PC-9 (cell line): ENCODE results near the gene MMAB. TPM values are rescaled to one million over a fixed set of nuclear protein-coding genes. Genes with fewer than 3 reads are reported as not detected.

ENCODE experiments used
- BruUV-seq: library from RNA; stranded (reverse); fragments of 400-500 nt; replicated peaks from 2 replicates; lab custom pipeline; 2021; lab: Mats Ljungman, UMichigan
- CTCF ChIA-PET: fragments of 300-600 bp; sonication (Branson Sonifier 250); formaldehyde crosslinking; loops from one replicate; lab custom pipeline; 2022; ENCODE audit warnings: antibody characterized with exemption; lab: Charles Lee
- POLR2A ChIA-PET: fragments of 300-600 bp; sonication (Branson Sonifier 250); formaldehyde crosslinking; loops from one replicate; lab custom pipeline; 2022; ENCODE audit warnings: antibody characterized with exemption; ENCODE audit not compliant: unreplicated experiment; lab: Charles Lee
- DNase-seq, 2 experiments: peaks; one replicate each; pipeline versions ENCODE4 v3.0.0 to v3.0.0-alpha.2; 2015 to 2022; ENCODE audit warnings: mixed read lengths in 1 of 2
- H2AFZ ChIP-seq: fragments of 200-600 bp; sonication (generic); 2 replicates; pipeline ENCODE4 v1.8.1; 2017; ENCODE audit warnings: antibody characterized with exemption
- H3F3A ChIP-seq: fragments of 200-600 bp; sonication (generic); 2 replicates; pipeline ENCODE4 v1.8.1; 2017; ENCODE audit warnings: antibody characterized with exemption, mild to moderate bottlenecking, low read depth; ENCODE audit not compliant: insufficient read depth
- H3K27ac ChIP-seq: fragments of 200-600 bp; sonication (generic); 2 replicates; pipeline ENCODE4 v1.6.1; 2016; ENCODE audit warnings: mixed run types
- H3K27me3 ChIP-seq: fragments of 200-600 bp; sonication (generic); 2 replicates; pipeline ENCODE4 v1.6.1; 2016; ENCODE audit warnings: low read depth, mixed run types; ENCODE audit not compliant: insufficient read depth
- H3K36me3 ChIP-seq: fragments of 200-600 bp; sonication (generic); 2 replicates; pipeline ENCODE4 v1.6.1; 2016; ENCODE audit warnings: low read depth, mixed run types
- H3K4me1 ChIP-seq: fragments of 200-600 bp; sonication (generic); replicated peaks from 2 replicates; pipeline ENCODE4 v1.6.1; 2016; ENCODE audit warnings: mixed run types; ENCODE audit not compliant: insufficient read depth
- H3K4me2 ChIP-seq: fragments of 200-600 bp; sonication (generic); 2 replicates; pipeline ENCODE4 v1.6.1; 2017; ENCODE audit warnings: mixed run types
- H3K4me3 ChIP-seq: fragments of 200-600 bp; sonication (generic); 2 replicates; pipeline ENCODE4 v1.6.1; 2016; ENCODE audit warnings: mixed run types
- H3K79me2 ChIP-seq: fragments of 200-600 bp; sonication (generic); 2 replicates; pipeline ENCODE4 v1.6.1; 2017; ENCODE audit warnings: low read depth, mixed run types
- H3K9me2 ChIP-seq: fragments of 200-600 bp; sonication (generic); 2 replicates; pipeline ENCODE4 v1.8.1; 2017; ENCODE audit warnings: mild to moderate bottlenecking; ENCODE audit not compliant: insufficient read depth
- H3K9me3 ChIP-seq: fragments of 200-600 bp; sonication (generic); 2 replicates; pipeline ENCODE4 v1.8.1; 2016; ENCODE audit warnings: low read depth; ENCODE audit not compliant: insufficient read depth
- H4K20me1 ChIP-seq: fragments of 200-600 bp; sonication (generic); 2 replicates; pipeline ENCODE4 v1.8.1; 2017; ENCODE audit not compliant: insufficient read depth
- EZH2 ChIP-seq: fragments of 200-600 bp; sonication (generic); IDR thresholded peaks from 2 replicates; pipeline ENCODE4 v1.8.0; 2017; ENCODE audit warnings: antibody characterized with exemption, low read depth
- intact Hi-C: fragments of 100-400 bp; cut with micrococcal nuclease; formaldehyde crosslinking; loops from one replicate; pipeline ENCODE4 v1.10.0; 2022; ENCODE audit not compliant: unreplicated experiment
- total RNA-seq: library from RNA; stranded (reverse); gene quantifications from 2 replicates; pipeline ENCODE4 v1.2.3, GENCODE V29; 2021
- TF ChIP-seq, protein P1 (sequence below): fragments of 200-600 bp; sonication (generic); conservative IDR thresholded peaks from 2 replicates; pipeline ENCODE4 v1.6.1; 2017; ENCODE audit warnings: mixed run types, antibody characterized with exemption, mild to moderate bottlenecking, moderate library complexity

Gene MMAB
- total RNA-seq, 1 experiment from 2014 or later = 84.3 TPM

- peaks cover 5% of the 10 kb centered on the region; the same call in 1 of the 2 replicates for H3F3A ChIP-seq
- no peak overlapping the region for H3K27ac ChIP-seq
- no peak overlapping the region for H3K4me2 ChIP-seq
- intact Hi-C loops = loop anchor here (5.0 kb wide), 1 partner anchor 248 kb away; no protein-coding TSS in a partner anchor
- no peaks in the 10 kb centered on the region for H4K20me1 ChIP-seq
- ChIA-PET POLR2A (no interaction called here), CTCF (interaction anchor here (0.6 kb wide), 1 partner anchor 123 kb away, joined by 3 read pairs; no protein-coding TSS in a partner anchor)
- TSS peak; percentile 24 for BruUV-seq
- no peaks in the 10 kb centered on the region for H3K9me3 ChIP-seq
- H3K9me2 ChIP-seq = no peaks in the 10 kb centered on the region
- H3K4me3 ChIP-seq = no peak overlapping the region
- H3K36me3 ChIP-seq = no peaks in the 10 kb centered on the region
- no peak overlapping the region for H2AFZ ChIP-seq
- no peaks in the 10 kb centered on the region for H3K79me2 ChIP-seq
- DNase-seq = no peak
- H3K4me1 ChIP-seq = no peaks in the 10 kb centered on the region
- TF ChIP-seq EZH2 = no peak
- TF ChIP-seq, protein P1, sequence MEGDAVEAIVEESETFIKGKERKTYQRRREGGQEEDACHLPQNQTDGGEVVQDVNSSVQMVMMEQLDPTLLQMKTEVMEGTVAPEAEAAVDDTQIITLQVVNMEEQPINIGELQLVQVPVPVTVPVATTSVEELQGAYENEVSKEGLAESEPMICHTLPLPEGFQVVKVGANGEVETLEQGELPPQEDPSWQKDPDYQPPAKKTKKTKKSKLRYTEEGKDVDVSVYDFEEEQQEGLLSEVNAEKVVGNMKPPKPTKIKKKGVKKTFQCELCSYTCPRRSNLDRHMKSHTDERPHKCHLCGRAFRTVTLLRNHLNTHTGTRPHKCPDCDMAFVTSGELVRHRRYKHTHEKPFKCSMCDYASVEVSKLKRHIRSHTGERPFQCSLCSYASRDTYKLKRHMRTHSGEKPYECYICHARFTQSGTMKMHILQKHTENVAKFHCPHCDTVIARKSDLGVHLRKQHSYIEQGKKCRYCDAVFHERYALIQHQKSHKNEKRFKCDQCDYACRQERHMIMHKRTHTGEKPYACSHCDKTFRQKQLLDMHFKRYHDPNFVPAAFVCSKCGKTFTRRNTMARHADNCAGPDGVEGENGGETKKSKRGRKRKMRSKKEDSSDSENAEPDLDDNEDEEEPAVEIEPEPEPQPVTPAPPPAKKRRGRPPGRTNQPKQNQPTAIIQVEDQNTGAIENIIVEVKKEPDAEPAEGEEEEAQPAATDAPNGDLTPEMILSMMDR = no peak
- H3K27me3 ChIP-seq = no peaks in the 10 kb centered on the region
These were observed 25.8 kb upstream of the MMAB start for GRCh38 chr12:109599087-109599486.

DNA sequence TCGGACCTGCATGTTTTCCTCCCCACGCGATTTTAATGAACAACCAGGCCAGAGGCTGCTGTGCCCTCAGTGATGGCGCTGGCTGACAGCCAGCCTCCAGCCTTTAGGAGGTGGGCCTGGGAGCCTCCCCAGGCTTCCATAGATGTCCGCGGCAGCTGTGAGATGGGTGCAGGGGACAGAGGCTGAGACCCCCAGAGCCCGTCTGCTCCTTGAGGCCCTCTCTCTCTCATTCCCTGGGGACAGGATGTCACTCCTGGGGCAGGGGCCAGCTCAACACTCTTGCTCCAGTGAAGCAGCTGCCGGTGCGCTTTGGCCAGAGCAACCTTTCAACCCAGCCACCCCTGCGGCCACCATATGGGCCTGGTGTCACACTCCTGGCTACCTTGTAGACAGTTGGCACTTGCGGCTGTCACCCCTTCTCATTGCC, 25.1 kb upstream of the MMAB start:
- peaks cover 5% of the 10 kb centered on the region; the same call in 1 of the 2 replicates for H3F3A ChIP-seq
- CTCF ChIA-PET = interaction anchor here (0.6 to 2.1 kb wide), 8 partner anchors 11 to 247 kb away, joined by 3 to 6 read pairs (median 4); partner anchors contain the start of genes MMAB and MVK
- H3K27ac ChIP-seq = no peak overlapping the region
- H3K36me3 ChIP-seq = no peaks in the 10 kb centered on the region
- H2AFZ ChIP-seq = no peak overlapping the region
- no peaks in the 10 kb centered on the region for H4K20me1 ChIP-seq
- H3K9me3 ChIP-seq = no peaks in the 10 kb centered on the region
- POLR2A ChIA-PET = no interaction called here
- no TSS peak for BruUV-seq
- H3K9me2 ChIP-seq = no peaks in the 10 kb centered on the region
- DNase-seq = no peak
- H3K4me3 ChIP-seq = no peak overlapping the region
- H3K4me1 ChIP-seq = no peaks in the 10 kb centered on the region
- no peaks in the 10 kb centered on the region for H3K27me3 ChIP-seq
- TF ChIP-seq, protein P1 = no peak
- no peak for TF ChIP-seq EZH2
- H3K79me2 ChIP-seq = no peaks in the 10 kb centered on the region
- intact Hi-C loops = loop anchor here (5.0 kb wide), 1 partner anchor 249 kb away; no protein-coding TSS in a partner anchor
- H3K4me2 ChIP-seq = no peak overlapping the region

- Histone ChIP-seq H3F3A (peaks cover 5% of the 10 kb centered on the region; the same call in 1 of the 2 replicates), H3K9me3 (no peaks in the 10 kb centered on the region), H3K79me2 (no peaks in the 10 kb centered on the region), H3K4me2 (peak overlapping the region; percentile 27; the same call in 1 of the 2 replicates), H3K27me3 (no peaks in the 10 kb centered on the region), H3K9me2 (no peaks in the 10 kb centered on the region), H3K36me3 (no peaks in the 10 kb centered on the region), H3K27ac (no peak overlapping the region), H3K4me1 (no peaks in the 10 kb centered on the region), H4K20me1 (no peaks in the 10 kb centered on the region), H2AFZ (no peak overlapping the region), H3K4me3 (no peak overlapping the region)
- intact Hi-C loops = loop anchor here (1.0 to 5.0 kb wide), 3 partner anchors 79 to 249 kb away; no protein-coding TSS in a partner anchor
- peak; percentile 45 to 81 for DNase-seq
- POLR2A ChIA-PET = interaction anchor here (0.6 kb wide), 1 partner anchor 169 kb away, joined by 37 read pairs; no protein-coding TSS in a partner anchor
- CTCF ChIA-PET = interaction anchor here (0.6 to 2.1 kb wide), 12 partner anchors 12 to 247 kb away, joined by 3 to 12 read pairs (median 4); partner anchors contain the start of genes MMAB and MVK
- no peak for TF ChIP-seq EZH2
- TF ChIP-seq, protein P1 = peak; percentile 97
- BruUV-seq = no TSS peak
These were observed 24.6 kb upstream of the MMAB start for GRCh38 chr12:109597795-109598427.
